ENCODE measurements around the gene CD14. TPM values are rescaled to one million over a fixed set of nuclear protein-coding genes. Genes with fewer than 3 reads are reported as not detected.
"Not testable (repeated sequence)": the region's sequence is repeated elsewhere in the genome, so short reads cannot be mapped to it uniquely, and the experiment has no call there.

Gene CD14
- total and polyA plus RNA-seq, 2 donors: 23.7 to 48.6 TPM

- under 1% methylated on average over 63 of the region's 63 CpGs for WGBS
- H3K27ac ChIP-seq (ENCODE audit: low read depth in 1 of 2, low read length in 1 of 2): peak within 1 kb of the TSS; percentile 66 to 80
- no peaks in the 10 kb centered on the region for H3K9me3 ChIP-seq (ENCODE audit: control insufficient read depth in 2 of 2, insufficient read depth in 1 of 2, low read length in 1 of 2)
- peak within 1 kb of the TSS; percentile 65 to 87 for H3K4me3 ChIP-seq (ENCODE audit: low read length in 2 of 2)
- H3K4me1 ChIP-seq (ENCODE audit: control insufficient read depth in 2 of 2, insufficient read depth in 2 of 2, low read length in 2 of 2): peaks cover 7 to 16% of the 10 kb centered on the region in 2 donors
- peak; percentile 72 to 94 (median 90) for DNase-seq (ENCODE audit: low read depth in 6 of 9, low spot score in 9 of 9)
- H3K27me3 ChIP-seq (ENCODE audit: control insufficient read depth in 2 of 2, insufficient read depth in 1 of 2, low read length in 1 of 2): peaks cover 0 to 4% of the 10 kb centered on the region in 2 donors
- peaks cover 22 to 26% of the 10 kb centered on the region in 2 donors for H3K36me3 ChIP-seq (ENCODE audit: control insufficient read depth in 2 of 2, insufficient read depth in 2 of 2, low read length in 1 of 2)
Measured at GRCh38 chr5:140639148-140639981, 6.4 kb upstream of the CD14 start, which contains the start of gene TMCO6. Gene TMCO6 (plus strand): TSS chr5:140639451. CDS start chr5:140639528, 77 bp downstream.

- H3K4me3 ChIP-seq (ENCODE audit: low read length in 2 of 2): peak overlapping the region; percentile 65 to 87
- H3K27ac ChIP-seq (ENCODE audit: low read depth in 1 of 2, low read length in 1 of 2): peak overlapping the region; percentile 66 to 80
- not testable (repeated sequence) for H3K27me3 ChIP-seq (ENCODE audit: control insufficient read depth in 2 of 2, insufficient read depth in 1 of 2, low read length in 1 of 2); H3K9me3 ChIP-seq (ENCODE audit: control insufficient read depth in 2 of 2, insufficient read depth in 1 of 2, low read length in 1 of 2); DNase-seq (ENCODE audit: low read depth in 6 of 9, low spot score in 9 of 9)
- H3K4me1 ChIP-seq (ENCODE audit: control insufficient read depth in 2 of 2, insufficient read depth in 2 of 2, low read length in 2 of 2): peaks cover 7 to 16% of the 10 kb centered on the region in 2 donors
- WGBS: 37% methylated on average over 9 of the region's 9 CpGs
- H3K36me3 ChIP-seq (ENCODE audit: control insufficient read depth in 2 of 2, insufficient read depth in 2 of 2, low read length in 1 of 2): peaks cover 17 to 20% of the 10 kb centered on the region in 2 donors
Measured at GRCh38 chr5:140638898-140639147, 5.8 kb upstream of the CD14 start.

GRCh38 chr5:140637371-140638100 lies 4.6 kb upstream of the CD14 start:
- Histone ChIP-seq H3K9me3 (ENCODE audit: control insufficient read depth in 2 of 2, insufficient read depth in 1 of 2, low read length in 1 of 2) (no peaks in the 10 kb centered on the region), H3K36me3 (ENCODE audit: control insufficient read depth in 2 of 2, insufficient read depth in 2 of 2, low read length in 1 of 2) (peaks cover 4 to 11% of the 10 kb centered on the region in 2 donors), H3K4me1 (ENCODE audit: control insufficient read depth in 2 of 2, insufficient read depth in 2 of 2, low read length in 2 of 2) (peaks cover 7 to 23% of the 10 kb centered on the region in 2 donors), H3K4me3 (ENCODE audit: low read length in 2 of 2) (no peak overlapping the region), H3K27ac (ENCODE audit: low read depth in 1 of 2, low read length in 1 of 2) (no peak overlapping the region), H3K27me3 (ENCODE audit: control insufficient read depth in 2 of 2, insufficient read depth in 1 of 2, low read length in 1 of 2) (peaks cover 11 to 22% of the 10 kb centered on the region in 2 donors)
- DNase-seq (ENCODE audit: low read depth in 6 of 9, low spot score in 9 of 9): no peak
- WGBS: 95% methylated on average over 10 of the region's 10 CpGs

- Histone ChIP-seq H3K36me3 (ENCODE audit: control insufficient read depth in 2 of 2, insufficient read depth in 2 of 2, low read length in 1 of 2) (no peaks in the 10 kb centered on the region), H3K27ac (ENCODE audit: low read depth in 1 of 2, low read length in 1 of 2) (no peak overlapping the region), H3K9me3 (ENCODE audit: control insufficient read depth in 2 of 2, insufficient read depth in 1 of 2, low read length in 1 of 2) (peaks cover 0 to 2% of the 10 kb centered on the region in 2 donors), H3K27me3 (ENCODE audit: control insufficient read depth in 2 of 2, insufficient read depth in 1 of 2, low read length in 1 of 2) (peaks cover 24 to 42% of the 10 kb centered on the region in 2 donors), H3K4me1 (ENCODE audit: control insufficient read depth in 2 of 2, insufficient read depth in 2 of 2, low read length in 2 of 2) (peaks cover 18 to 33% of the 10 kb centered on the region in 2 donors), H3K4me3 (ENCODE audit: low read length in 2 of 2) (no peak overlapping the region)
- DNase-seq (ENCODE audit: low read depth in 6 of 9, low spot score in 9 of 9): no peak
- WGBS: 93% methylated on average over 8 of the region's 8 CpGs
Measured at GRCh38 chr5:140635291-140636257, 2.6 kb upstream of the CD14 start.

GRCh38 chr5:140634103-140634502 lies 1.1 kb upstream of the CD14 start:
- H3K9me3 ChIP-seq (ENCODE audit: control insufficient read depth in 2 of 2, insufficient read depth in 1 of 2, low read length in 1 of 2): peaks cover 0 to 2% of the 10 kb centered on the region in 2 donors
- peaks cover 26 to 50% of the 10 kb centered on the region in 2 donors for H3K27me3 ChIP-seq (ENCODE audit: control insufficient read depth in 2 of 2, insufficient read depth in 1 of 2, low read length in 1 of 2)
- no peaks in the 10 kb centered on the region for H3K36me3 ChIP-seq (ENCODE audit: control insufficient read depth in 2 of 2, insufficient read depth in 2 of 2, low read length in 1 of 2)
- H3K4me1 ChIP-seq (ENCODE audit: control insufficient read depth in 2 of 2, insufficient read depth in 2 of 2, low read length in 2 of 2): peaks cover 11 to 22% of the 10 kb centered on the region in 2 donors
- H3K27ac ChIP-seq (ENCODE audit: low read depth in 1 of 2, low read length in 1 of 2): no peak overlapping the region
- 86% methylated on average over 3 of the region's 3 CpGs for WGBS
- no peak for DNase-seq (ENCODE audit: low read depth in 6 of 9, low spot score in 9 of 9)
- H3K4me3 ChIP-seq (ENCODE audit: low read length in 2 of 2): no peak overlapping the region

- no peak overlapping the region for H3K4me3 ChIP-seq (ENCODE audit: low read length in 2 of 2)
- 95% methylated on average over 2 of the region's 2 CpGs for WGBS
- peaks cover 0 to 2% of the 10 kb centered on the region in 2 donors for H3K9me3 ChIP-seq (ENCODE audit: control insufficient read depth in 2 of 2, insufficient read depth in 1 of 2, low read length in 1 of 2)
- H3K4me1 ChIP-seq (ENCODE audit: control insufficient read depth in 2 of 2, insufficient read depth in 2 of 2, low read length in 2 of 2): peaks cover 11 to 17% of the 10 kb centered on the region in 2 donors
- H3K36me3 ChIP-seq (ENCODE audit: control insufficient read depth in 2 of 2, insufficient read depth in 2 of 2, low read length in 1 of 2): no peaks in the 10 kb centered on the region
- H3K27me3 ChIP-seq (ENCODE audit: control insufficient read depth in 2 of 2, insufficient read depth in 1 of 2, low read length in 1 of 2): peaks cover 26 to 53% of the 10 kb centered on the region in 2 donors
- no peak for DNase-seq (ENCODE audit: low read depth in 6 of 9, low spot score in 9 of 9)
- no peak overlapping the region for H3K27ac ChIP-seq (ENCODE audit: low read depth in 1 of 2, low read length in 1 of 2)
Measured at GRCh38 chr5:140633501-140633900, 526 bp upstream of the CD14 start.

GRCh38 chr5:140632366-140633020 lies 482 bp downstream of the CD14 start:
- WGBS: 3% methylated on average over 51 of the region's 51 CpGs
- peak in 3 of 9 donors; percentile 18 to 46 (median 35) for DNase-seq (ENCODE audit: low read depth in 6 of 9, low spot score in 9 of 9)

GRCh38 chr5:140631831-140632365 lies 1.1 kb downstream of the CD14 start:
- H3K27ac ChIP-seq (ENCODE audit: low read depth in 1 of 2, low read length in 1 of 2): peak overlapping the region in 1 of 2 donors; percentile 42
- H3K27me3 ChIP-seq (ENCODE audit: control insufficient read depth in 2 of 2, insufficient read depth in 1 of 2, low read length in 1 of 2): peaks cover 26 to 53% of the 10 kb centered on the region in 2 donors
- DNase-seq (ENCODE audit: low read depth in 6 of 9, low spot score in 9 of 9): peak in 3 of 9 donors; percentile 11 to 61 (median 26)
- H3K9me3 ChIP-seq (ENCODE audit: control insufficient read depth in 2 of 2, insufficient read depth in 1 of 2, low read length in 1 of 2): peaks cover 0 to 2% of the 10 kb centered on the region in 2 donors
- 10% methylated on average over 36 of the region's 36 CpGs for WGBS
- no peaks in the 10 kb centered on the region for H3K36me3 ChIP-seq (ENCODE audit: control insufficient read depth in 2 of 2, insufficient read depth in 2 of 2, low read length in 1 of 2)
- H3K4me1 ChIP-seq (ENCODE audit: control insufficient read depth in 2 of 2, insufficient read depth in 2 of 2, low read length in 2 of 2): peaks cover 11 to 17% of the 10 kb centered on the region in 2 donors
- peak overlapping the region; percentile 29 to 55 for H3K4me3 ChIP-seq (ENCODE audit: low read length in 2 of 2)

More at GRCh38 chr5:140632366-140633020, 482 bp downstream of the CD14 start:
- peaks cover 11 to 17% of the 10 kb centered on the region in 2 donors for H3K4me1 ChIP-seq (ENCODE audit: control insufficient read depth in 2 of 2, insufficient read depth in 2 of 2, low read length in 2 of 2)
- H3K4me3 ChIP-seq (ENCODE audit: low read length in 2 of 2): peak overlapping the region; percentile 29 to 55
- H3K27me3 ChIP-seq (ENCODE audit: control insufficient read depth in 2 of 2, insufficient read depth in 1 of 2, low read length in 1 of 2): peaks cover 26 to 54% of the 10 kb centered on the region in 2 donors
- H3K9me3 ChIP-seq (ENCODE audit: control insufficient read depth in 2 of 2, insufficient read depth in 1 of 2, low read length in 1 of 2): peaks cover 0 to 2% of the 10 kb centered on the region in 2 donors
- H3K27ac ChIP-seq (ENCODE audit: low read depth in 1 of 2, low read length in 1 of 2): peak overlapping the region in 1 of 2 donors; percentile 13
- H3K36me3 ChIP-seq (ENCODE audit: control insufficient read depth in 2 of 2, insufficient read depth in 2 of 2, low read length in 1 of 2): no peaks in the 10 kb centered on the region

All from thymus (tissue), 11 donors.